Measurements from ENCODE around the gene WDR31.

- TF ChIP-seq MAX (IDR thresholded peaks at IDR 0.05), result no peak
- TF ChIP-seq REST (IDR thresholded peaks at IDR 0.05; ENCODE audit: low read depth), result no peak
- no peak for TF ChIP-seq RAD21 (IDR thresholded peaks at IDR 0.05; ENCODE audit: low read depth)
- no peak for TF ChIP-seq FOXM1 (IDR thresholded peaks at IDR 0.05; ENCODE audit: borderline replicate concordance, low read depth)
- no peak for TF ChIP-seq ZBTB7A (IDR thresholded peaks at IDR 0.05; ENCODE audit: low read depth)
- no peak for TF ChIP-seq TAF1 (IDR thresholded peaks at IDR 0.05; ENCODE audit: low read depth)
- no peak for TF ChIP-seq CEBPB (IDR thresholded peaks at IDR 0.05)
- TF ChIP-seq NFIC (IDR thresholded peaks at IDR 0.05), result no peak
- TF ChIP-seq TEAD4 (IDR thresholded peaks at IDR 0.05), result no peak
- TF ChIP-seq EP300 (IDR thresholded peaks at IDR 0.05; ENCODE audit: borderline replicate concordance), result no peak
Observed at GRCh38 chr9:113269355-113269754, 70.7 kb downstream of the WDR31 start.
